Right hindlimb (tissue), 1 donor: ENCODE results near the gene PRAC1.
"Not testable (repeated sequence)": the region's sequence is repeated elsewhere in the genome, so short reads cannot be mapped to it uniquely, and the experiment has no call there.

ENCODE experiments used
- DNase-seq: peaks from one replicate; pipeline ENCODE4 v3.0.0-alpha.2; 2018

The PRAC1 gene

DNA sequence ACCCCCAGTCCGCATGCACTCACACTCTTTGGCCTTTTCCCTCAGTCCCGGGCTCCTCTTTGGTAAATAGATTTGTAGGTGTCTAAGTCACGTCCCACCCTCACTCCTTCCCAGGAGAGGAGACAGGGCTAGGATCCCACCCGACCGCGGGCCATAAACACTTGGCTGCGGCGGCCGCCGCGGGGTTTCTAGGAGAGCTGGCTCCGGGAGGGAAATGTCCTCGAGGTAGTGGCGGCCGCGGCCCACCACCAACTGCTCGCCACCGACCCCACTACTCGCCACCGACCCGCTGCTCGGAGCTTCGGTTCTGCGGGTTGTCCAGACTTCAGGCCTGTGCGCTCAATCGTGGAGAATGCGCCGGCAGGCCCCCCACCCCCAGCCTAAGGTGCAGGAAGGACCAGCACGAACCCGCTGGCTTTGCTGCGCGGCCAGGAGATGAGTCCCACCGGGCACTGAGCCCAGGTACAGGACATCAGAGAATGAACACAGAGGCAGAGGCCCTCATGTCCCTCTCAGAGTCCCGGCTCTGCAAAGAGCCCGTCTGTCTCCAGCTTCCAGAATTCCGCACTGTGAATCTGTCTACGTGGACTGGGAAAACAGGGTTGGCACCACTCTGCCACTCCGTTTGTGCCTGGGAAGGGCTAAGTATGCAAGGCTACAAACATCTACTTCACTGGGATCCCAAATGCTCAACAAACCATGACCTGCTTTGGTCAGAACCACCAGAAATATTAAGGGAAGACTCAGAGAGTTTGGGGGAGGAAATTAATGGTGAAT, 3.2 kb upstream of the PRAC1 start:
- DNase-seq = no peak

DNA sequence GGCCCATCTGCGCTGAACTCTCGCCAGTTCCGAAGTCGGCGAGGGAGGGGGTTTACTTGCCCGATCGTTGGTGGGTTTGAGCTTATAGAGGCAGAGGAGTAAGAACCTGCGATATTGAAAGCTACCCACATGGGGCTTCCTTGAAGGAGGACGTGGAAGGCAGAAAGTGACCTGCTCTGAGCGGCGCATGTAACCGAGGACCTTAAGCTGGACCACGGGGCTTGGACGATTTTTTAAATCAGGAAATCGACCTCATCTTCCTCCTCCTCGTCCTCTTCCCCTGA, 2.6 kb upstream of the PRAC1 start:
- DNase-seq = no peak

- DNase-seq = peak; percentile 88
Measured at GRCh38 chr17:48724251-48725003, 2.1 kb upstream of the PRAC1 start.

DNA sequence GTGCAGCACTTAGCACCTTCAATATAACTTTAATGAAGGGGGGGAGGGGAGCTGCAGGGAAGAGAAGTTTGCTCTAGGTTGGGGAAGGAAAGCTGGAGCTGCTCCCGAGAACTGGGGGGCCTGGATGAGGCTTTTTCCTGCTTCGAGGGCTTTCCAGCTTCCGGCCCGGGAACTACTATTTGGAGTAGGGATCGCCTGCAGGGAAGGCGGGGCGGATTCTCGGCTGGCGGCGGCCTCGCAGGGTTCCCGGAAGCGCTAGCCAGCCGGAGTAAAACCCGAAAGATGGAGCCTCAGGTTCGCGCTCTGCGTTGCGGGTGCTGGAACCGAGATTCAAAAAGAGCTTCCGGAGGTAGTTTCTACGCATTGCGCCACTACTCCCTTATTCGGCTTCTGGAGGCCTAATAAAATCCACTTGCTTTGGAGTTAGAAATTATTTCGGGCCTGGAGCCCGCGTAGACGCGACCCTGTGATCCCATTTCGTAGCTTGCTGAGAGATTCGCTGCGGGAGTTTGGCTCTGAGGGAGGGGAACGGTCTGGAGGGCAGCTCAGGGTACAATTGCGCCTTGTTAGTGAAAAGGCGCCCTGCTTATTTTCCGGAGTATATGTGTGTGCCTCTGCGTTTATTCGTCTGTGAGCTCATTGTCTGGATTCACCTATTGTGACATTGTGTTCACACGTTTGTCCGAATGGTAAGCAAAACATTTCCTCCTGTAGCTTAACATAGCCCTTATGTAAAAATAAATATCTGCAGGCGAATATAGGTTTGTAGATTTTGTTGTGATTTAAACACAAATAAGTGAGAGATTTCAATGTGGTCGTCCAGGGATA, 1.3 kb upstream of the PRAC1 start:
- DNase-seq = no peak

GRCh38 chr17:48722915-48723422, 651 bp upstream of the PRAC1 start, which contains the start of gene PRAC2:
Gene PRAC2, plus strand, starts transcription at chr17:48723185. Its CDS starts 1,226 bp downstream, at chr17:48724411.
- no peak for DNase-seq

- DNase-seq = no peak
Measured at GRCh38 chr17:48721009-48721402, 1.3 kb downstream of the PRAC1 start.

DNA sequence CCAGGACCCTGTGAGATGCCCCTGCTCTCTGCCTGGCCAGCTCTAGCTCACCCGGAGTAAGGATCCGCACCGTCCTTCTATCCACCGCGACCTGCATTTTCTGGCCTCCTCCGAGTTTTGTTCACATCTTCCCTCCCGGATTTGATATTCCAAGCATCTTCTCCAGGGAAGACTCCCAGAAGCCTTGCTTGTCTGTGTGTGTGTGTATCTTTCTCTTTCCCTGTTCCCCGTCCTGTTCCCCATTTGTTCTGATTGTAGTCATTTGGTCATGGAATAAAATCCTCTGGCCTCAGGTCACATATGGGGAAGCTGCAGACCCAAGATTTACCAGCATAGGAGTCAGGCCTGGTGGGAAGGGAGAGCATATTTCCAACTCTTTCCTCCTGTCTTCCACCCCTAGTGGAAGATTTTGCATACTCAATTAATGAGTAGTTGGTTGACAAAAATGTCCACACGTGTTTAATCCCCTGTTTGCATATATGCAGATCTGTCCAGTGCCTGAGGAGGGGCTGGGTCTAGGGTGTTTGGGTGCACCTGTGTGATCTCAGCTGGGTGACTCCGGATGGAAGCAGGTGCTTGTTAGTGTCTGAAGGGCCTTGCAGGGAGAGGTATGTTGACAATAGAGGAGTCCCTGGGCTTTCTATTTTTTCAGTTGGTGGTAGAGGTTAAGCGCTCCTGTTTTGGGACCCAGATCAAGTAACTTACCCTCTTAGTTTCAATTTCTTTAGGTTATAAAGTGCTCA, 1.9 kb downstream of the PRAC1 start:
- no peak for DNase-seq

DNA sequence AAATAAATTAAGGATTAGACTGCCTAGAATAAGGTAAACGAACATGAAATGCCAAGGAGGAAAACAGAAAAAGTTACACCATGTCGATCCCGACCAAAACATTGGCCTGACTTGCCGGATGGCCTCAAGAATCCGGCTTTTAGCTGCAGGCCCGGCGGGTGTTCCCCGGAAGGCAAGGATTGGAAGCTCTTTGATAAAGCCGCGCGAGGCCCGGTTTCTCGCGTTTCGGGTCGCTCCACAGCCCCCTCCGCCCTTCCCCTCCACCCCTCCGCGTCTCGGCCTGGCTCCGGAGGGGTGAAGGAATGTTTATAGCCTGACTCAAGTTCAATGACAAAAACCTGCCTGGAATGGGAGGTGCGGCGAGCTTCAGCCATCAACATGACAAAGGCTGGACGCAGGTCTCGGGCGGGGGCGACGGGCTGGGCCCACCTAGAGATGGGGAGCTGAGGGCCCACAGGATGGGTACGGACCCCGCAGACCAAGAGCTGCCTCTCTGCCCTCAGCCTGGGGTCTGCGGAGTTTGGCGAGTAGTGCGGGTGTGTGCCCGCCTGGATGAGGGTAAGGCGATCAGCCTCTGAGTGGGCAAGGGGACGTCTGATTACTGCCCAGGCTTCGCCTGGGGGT, 2.6 kb downstream of the PRAC1 start:
- DNase-seq = no peak

DNA sequence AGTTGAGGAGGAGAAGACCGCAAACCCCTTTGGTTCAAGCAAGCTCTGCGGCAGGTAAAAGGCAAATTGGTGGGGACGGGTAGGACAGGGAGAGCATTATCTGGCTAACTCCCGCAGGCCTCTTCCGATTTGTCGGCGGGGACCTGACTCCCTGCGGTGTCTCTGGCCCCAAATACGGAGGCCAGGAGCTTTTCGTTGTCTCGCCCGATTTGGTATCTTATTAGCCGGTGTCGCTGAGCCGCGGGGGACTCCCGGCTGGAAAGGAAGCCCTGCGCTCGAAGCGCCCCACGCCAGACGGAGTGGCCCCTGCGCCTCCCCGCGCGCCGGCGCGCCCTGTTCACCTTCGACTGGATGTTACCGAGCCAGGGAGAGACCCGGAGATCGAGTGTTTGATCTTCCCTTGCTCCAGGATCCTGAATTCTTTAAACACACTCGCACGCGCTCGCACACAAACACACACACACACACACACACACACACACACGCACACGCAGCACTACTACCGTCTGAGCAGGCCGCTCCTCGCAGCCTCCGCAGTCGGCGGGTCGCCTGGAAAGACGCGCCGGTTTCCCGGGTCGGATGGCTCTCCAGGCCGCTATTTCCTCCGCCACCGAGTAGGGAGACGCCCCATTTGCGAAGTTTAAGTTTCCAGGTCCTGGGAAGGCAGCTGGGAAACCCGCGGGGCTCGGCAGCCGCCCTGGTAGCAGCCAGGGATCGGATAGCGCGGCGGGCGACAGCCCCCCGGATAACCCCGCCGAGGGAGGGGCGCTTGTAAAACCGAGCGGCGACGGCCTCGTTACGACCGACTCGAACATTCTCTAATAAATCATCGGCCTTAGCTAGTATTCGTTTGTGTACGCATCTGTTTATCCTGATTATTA, 3.3 kb downstream of the PRAC1 start:
- DNase-seq = no peak

DNA sequence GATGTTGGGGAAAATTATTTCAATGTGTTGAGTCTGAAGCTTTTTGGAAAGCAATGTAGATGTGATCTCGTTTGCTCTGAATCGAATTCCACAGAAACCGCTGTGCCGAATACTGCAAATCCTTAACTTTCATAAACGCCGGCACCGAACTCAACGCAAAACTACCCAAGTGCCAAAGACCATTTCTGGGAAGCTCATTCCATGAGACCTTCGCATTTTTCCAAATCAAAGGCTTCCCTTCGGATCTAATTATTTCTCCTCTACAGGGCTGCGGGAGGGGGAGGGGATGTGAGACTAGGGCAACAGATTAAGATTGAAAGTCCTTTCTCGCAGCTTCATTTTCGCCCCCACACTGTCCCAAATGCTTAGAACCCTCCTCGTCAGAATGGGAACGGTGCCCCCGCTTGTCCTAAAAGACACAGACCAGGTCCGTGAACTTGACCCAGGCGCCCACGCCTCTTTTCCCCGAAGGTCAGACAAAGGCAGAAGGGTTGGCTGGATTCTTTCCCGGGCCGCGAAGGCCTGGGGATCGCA, 4.0 kb downstream of the PRAC1 start:
- no peak for DNase-seq

DNA sequence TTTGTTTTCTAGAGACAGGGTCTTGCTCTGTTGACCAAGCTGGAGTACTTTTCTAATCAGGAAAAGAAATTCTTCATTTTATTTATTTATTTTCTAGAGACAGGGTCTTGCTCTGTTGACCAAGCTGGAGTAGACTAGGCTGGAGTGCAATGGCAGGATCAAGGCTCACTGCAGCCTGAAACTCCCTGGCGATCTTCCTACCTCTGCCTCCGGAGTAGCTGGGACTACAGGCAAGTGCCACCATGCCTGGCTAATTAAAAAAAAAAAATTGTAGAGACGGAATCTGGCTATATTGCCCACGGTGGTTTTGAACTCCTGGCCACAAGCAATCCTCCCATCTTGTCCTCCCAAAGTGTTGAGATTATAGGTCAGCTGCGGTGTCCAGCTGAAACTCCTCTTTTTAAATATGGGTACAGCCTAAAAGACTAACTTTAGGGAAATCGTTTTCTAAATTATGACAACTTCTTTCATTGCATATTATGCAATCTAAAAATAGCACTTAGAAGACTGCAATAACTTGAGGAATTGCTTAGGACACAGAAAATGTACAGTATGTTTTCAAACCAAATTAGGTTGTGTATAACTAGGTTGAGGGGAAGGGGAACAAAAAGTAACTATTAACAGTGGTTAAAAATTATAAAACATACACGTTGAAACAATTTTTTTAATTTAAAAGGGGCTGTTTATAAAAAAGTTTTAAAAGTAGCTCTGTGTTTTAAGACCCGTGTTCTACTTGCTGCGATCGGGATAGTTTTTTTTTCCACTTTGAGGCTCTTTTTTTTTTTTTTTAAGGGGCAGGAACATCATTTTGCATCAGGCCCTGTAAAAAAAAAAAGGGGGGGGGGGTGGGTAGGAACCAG, 4.7 kb downstream of the PRAC1 start:
- no peak for DNase-seq

DNA sequence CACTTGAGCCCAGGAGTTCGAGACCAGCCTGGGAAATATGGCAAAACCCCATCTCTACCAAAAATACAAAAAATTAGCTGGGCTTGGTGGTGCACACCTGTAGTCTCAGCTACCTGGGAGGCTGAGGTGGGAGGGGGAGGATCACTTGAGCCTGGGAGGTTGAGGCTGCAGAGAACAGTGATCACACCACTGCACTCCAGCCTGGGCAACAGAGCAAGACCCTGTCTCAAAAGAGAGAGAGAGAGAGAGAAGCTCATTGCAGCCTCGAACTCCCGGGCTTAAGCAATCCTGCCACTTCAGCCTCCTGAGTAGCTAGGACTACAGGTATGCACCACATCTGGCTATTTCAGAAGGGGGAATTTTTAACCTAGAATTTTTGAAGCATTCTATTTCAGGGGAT, 5.8 kb downstream of the PRAC1 start:
- not testable (repeated sequence) for DNase-seq

DNA sequence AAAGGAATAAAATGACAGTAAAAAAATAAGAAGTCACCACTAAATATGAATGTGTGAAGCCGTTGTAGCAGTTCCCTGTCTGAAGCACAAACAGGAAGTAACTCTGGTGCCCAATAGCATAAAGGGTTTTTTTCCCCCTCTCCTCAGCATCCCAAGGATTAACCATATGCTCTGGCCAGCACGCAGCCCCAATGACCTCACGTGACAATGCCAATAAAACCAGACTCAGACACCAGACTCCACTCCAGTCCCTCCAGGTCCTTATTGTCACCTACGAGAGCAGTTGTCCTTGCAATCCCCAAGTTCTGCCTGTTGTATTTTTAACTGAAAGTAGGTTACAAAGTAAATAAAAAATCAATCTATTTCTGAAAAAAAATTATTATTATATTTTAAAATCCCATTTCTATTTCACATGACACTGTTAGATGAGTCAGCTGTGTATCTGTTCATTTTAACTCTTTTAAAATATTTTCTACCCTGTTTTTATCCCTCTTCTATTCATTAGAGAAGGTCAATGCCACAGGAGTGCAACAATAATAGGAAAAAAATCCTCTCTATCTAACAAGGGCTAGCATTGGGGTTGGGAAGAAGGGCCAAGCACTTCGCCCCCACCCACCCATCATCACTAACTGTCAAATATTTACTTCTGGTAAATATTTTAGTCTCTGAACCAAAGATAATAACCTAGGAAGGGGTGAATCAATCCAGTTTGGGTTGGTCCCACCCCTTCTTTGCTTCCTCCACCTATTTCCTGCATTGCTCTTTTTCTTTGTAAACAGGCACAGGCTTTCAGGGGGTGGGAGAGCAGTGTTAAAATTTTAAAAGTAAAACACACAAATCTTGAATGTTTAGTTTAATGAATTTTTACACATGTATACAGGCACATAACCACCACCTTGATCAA, 6.6 kb downstream of the PRAC1 start:
- DNase-seq = no peak

DNA sequence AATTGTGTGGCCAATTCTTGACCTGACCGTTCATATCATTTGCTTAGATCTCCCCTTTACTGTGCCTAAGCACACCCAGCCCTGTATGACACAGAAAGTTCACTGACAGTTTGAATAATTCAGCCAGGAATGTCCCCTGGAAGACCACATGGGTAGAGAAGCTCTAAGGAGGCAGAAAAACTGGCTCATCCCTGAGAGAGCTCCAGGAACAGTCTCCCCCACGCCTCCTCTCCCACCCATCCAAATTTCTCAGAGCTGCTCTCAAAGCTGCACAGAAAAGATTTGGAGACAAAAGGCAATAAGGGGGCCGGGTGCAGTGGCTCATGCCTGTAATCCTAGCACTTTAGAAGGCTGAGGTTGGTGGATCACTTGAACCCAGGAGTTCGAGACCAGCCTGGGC, 11.2 kb downstream of the PRAC1 start:
- no peak for DNase-seq

- DNase-seq = peak; percentile 39
Measured at GRCh38 chr17:48704361-48705248, 17.7 kb downstream of the PRAC1 start.

DNA sequence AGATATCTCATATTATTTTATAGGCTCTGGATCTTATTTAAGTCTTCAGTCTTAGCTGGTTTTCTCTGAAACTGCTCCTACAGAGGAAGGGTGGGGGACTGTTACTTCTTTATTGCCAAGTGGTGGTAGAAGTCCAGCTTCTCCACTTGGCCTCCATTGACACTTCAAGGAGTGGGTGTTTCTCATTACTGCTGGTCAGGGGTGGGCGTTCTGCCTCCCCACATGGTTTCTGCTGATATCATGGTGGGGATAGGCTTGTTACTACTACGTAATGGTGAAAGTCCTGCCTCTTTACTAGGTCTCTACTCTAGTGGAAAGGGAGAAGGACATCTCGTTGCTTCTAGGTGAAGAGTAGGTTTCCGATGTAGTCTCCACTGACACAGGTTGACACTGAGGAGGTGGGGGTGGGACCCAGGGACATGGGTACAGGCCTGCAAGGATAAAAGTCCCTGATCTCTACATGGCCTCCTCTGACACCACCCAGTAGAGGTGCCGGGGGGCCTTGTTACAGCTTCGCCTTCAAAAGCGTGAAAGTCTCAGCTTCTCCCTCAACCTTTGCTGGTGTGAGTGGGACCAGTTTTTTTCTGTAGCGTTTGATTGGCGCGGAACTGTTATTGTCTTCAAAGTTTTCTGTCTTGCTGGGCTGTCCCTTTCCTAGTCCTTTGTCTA, 20.3 kb downstream of the PRAC1 start:
- no peak for DNase-seq

DNA sequence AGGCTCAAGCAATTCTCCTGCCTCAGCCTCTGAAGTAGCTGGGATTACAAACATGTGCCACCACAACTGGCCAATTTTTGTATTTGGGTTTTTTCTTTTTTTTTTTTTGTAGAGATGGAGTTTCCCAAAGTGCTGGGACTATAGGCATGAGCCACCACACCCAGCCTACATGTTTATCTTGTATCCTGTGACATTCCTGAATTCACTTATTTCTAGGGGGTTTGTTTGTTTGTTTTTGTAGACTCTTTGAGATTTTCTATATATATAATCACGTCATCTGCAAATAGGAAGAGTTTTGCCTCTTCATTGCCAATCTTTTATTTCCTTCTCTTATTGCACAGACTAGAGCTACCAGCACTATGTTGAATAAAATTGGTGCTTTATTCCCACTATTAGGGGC, 29.1 kb downstream of the PRAC1 start:
- DNase-seq = no peak
